ENCODE data around the gene KBTBD12. TPM values are rescaled to one million over a fixed set of nuclear protein-coding genes. Genes with fewer than 3 reads are reported as not detected.
"Not testable (repeated sequence)": the region's sequence is repeated elsewhere in the genome, so short reads cannot be mapped to it uniquely, and the experiment has no call there.

KBTBD12 gene
- polyA plus RNA-seq, 6 donors from 2014 or later: 0.15 TPM; not detected in 5

GRCh38 chr3:127908951-127909350, 6.1 kb upstream of the KBTBD12 start:
- DNase-seq (no peak), ATAC-seq (ENCODE audit: low read depth in 2 of 2) (no peak)
- Mint-ChIP-seq H3K27me3 (peaks cover 23 to 53% (median 47%) of the 10 kb centered on the region in 3 donors), H3K9me3 (peaks cover 10 to 37% (median 17%) of the 10 kb centered on the region in 7 donors), H3K36me3 (peaks cover 4 to 16% of the 10 kb centered on the region in 2 donors), H3K4me3 (no peak overlapping the region), H3K4me1 (peaks cover 0 to 7% (median 3%) of the 10 kb centered on the region in 3 donors), H3K27ac (no peak overlapping the region)

GRCh38 chr3:127909646-127910045, 5.4 kb upstream of the KBTBD12 start:
- DNase-seq (no peak), ATAC-seq (ENCODE audit: low read depth in 2 of 2) (no peak)
- no peak overlapping the region for H3K4me3 Mint-ChIP-seq
- peaks cover 20 to 47% (median 47%) of the 10 kb centered on the region in 3 donors for H3K27me3 Mint-ChIP-seq
- no peak overlapping the region for H3K27ac Mint-ChIP-seq
- H3K36me3 Mint-ChIP-seq: peaks cover 4 to 9% of the 10 kb centered on the region in 2 donors
- H3K4me1 Mint-ChIP-seq: peaks cover 0 to 12% (median 8%) of the 10 kb centered on the region in 3 donors
- peaks cover 5 to 38% (median 21%) of the 10 kb centered on the region in 7 donors for H3K9me3 Mint-ChIP-seq

- H3K4me1 Mint-ChIP-seq: peaks cover 0 to 18% (median 11%) of the 10 kb centered on the region in 3 donors
- H3K36me3 Mint-ChIP-seq: peaks cover 4 to 8% of the 10 kb centered on the region in 2 donors
- peaks cover 5 to 29% (median 16%) of the 10 kb centered on the region in 7 donors for H3K9me3 Mint-ChIP-seq
- no peak overlapping the region for H3K4me3 Mint-ChIP-seq
- H3K27me3 Mint-ChIP-seq: peaks cover 24 to 60% (median 54%) of the 10 kb centered on the region in 3 donors
- H3K27ac Mint-ChIP-seq: no peak overlapping the region
- no peak for ATAC-seq (ENCODE audit: low read depth in 2 of 2)
- DNase-seq: no peak
Observed at GRCh38 chr3:127911421-127911931, 3.6 kb upstream of the KBTBD12 start.

GRCh38 chr3:127913841-127914240, 1.2 kb upstream of the KBTBD12 start:
- not testable (repeated sequence) for H3K27ac Mint-ChIP-seq; H3K4me3 Mint-ChIP-seq; ATAC-seq (ENCODE audit: low read depth in 2 of 2); H3K36me3 Mint-ChIP-seq; DNase-seq
- peaks cover 0 to 17% (median 8%) of the 10 kb centered on the region in 7 donors for H3K9me3 Mint-ChIP-seq
- peaks cover 0 to 10% (median 8%) of the 10 kb centered on the region in 3 donors for H3K4me1 Mint-ChIP-seq
- H3K27me3 Mint-ChIP-seq: peaks cover 28 to 64% (median 60%) of the 10 kb centered on the region in 3 donors

- Mint-ChIP-seq H3K27me3 (peaks cover 28 to 61% (median 60%) of the 10 kb centered on the region in 3 donors), H3K4me1 (peaks cover 0 to 10% (median 8%) of the 10 kb centered on the region in 3 donors), H3K4me3 (peak overlapping the region in 3 of 8 donors; percentile 26 to 68 (median 31)), H3K36me3 (peaks cover 4 to 8% of the 10 kb centered on the region in 2 donors), H3K9me3 (peaks cover 0 to 17% (median 8%) of the 10 kb centered on the region in 7 donors), H3K27ac (peak overlapping the region in 1 of 6 donors; percentile 17)
- DNase-seq (no peak), ATAC-seq (ENCODE audit: low read depth in 2 of 2) (no peak)
Observed at GRCh38 chr3:127914584-127914983, 448 bp upstream of the KBTBD12 start.

- H3K27ac Mint-ChIP-seq: peak overlapping the region in 1 of 6 donors; percentile 71
- peaks cover 0 to 10% (median 8%) of the 10 kb centered on the region in 3 donors for H3K4me1 Mint-ChIP-seq
- peak overlapping the region in 4 of 8 donors; percentile 46 to 75 (median 53) for H3K4me3 Mint-ChIP-seq
- H3K9me3 Mint-ChIP-seq: peaks cover 0 to 17% (median 8%) of the 10 kb centered on the region in 7 donors
- peaks cover 4 to 8% of the 10 kb centered on the region in 2 donors for H3K36me3 Mint-ChIP-seq
- ATAC-seq (ENCODE audit: low read depth in 2 of 2): no peak
- peaks cover 24 to 55% (median 47%) of the 10 kb centered on the region in 3 donors for H3K27me3 Mint-ChIP-seq
- DNase-seq: no peak
Observed at GRCh38 chr3:127915937-127916493, 983 bp downstream of the KBTBD12 start.

GRCh38 chr3:127920738-127921137, 5.7 kb downstream of the KBTBD12 start:
- Mint-ChIP-seq H3K4me1 (peaks cover 9 to 10% (median 9%) of the 10 kb centered on the region in 3 donors), H3K27ac (no peak overlapping the region), H3K9me3 (peaks cover 0 to 2% (median 0%) of the 10 kb centered on the region in 7 donors), H3K27me3 (peaks cover 8 to 23% (median 9%) of the 10 kb centered on the region in 3 donors), H3K4me3 (no peak overlapping the region), H3K36me3 (no peaks in the 10 kb centered on the region)
- DNase-seq (no peak), ATAC-seq (ENCODE audit: low read depth in 2 of 2) (no peak)

- Mint-ChIP-seq H3K27ac (no peak overlapping the region), H3K27me3 (peaks cover 0 to 5% (median 0%) of the 10 kb centered on the region in 3 donors), H3K4me3 (no peak overlapping the region), H3K4me1 (peaks cover 10 to 12% (median 11%) of the 10 kb centered on the region in 3 donors), H3K9me3 (no peaks in the 10 kb centered on the region), H3K36me3 (no peaks in the 10 kb centered on the region)
- ATAC-seq (ENCODE audit: low read depth in 2 of 2) (no peak), DNase-seq (no peak)
Observed at GRCh38 chr3:127923611-127924010, 8.6 kb downstream of the KBTBD12 start.

- DNase-seq (no peak), ATAC-seq (ENCODE audit: low read depth in 2 of 2) (peak in 1 of 2 donors; percentile 20)
- H3K4me1 Mint-ChIP-seq: peaks cover 10 to 12% (median 11%) of the 10 kb centered on the region in 3 donors
- H3K27me3 Mint-ChIP-seq: peaks cover 0 to 5% (median 0%) of the 10 kb centered on the region in 3 donors
- no peaks in the 10 kb centered on the region for H3K9me3 Mint-ChIP-seq
- H3K27ac Mint-ChIP-seq: peak overlapping the region in 1 of 6 donors; percentile 4
- H3K4me3 Mint-ChIP-seq: no peak overlapping the region
- no peaks in the 10 kb centered on the region for H3K36me3 Mint-ChIP-seq
Observed at GRCh38 chr3:127925384-127925783, 10.4 kb downstream of the KBTBD12 start.

GRCh38 chr3:127927829-127928604, 13.0 kb downstream of the KBTBD12 start:
- Mint-ChIP-seq H3K36me3 (no peaks in the 10 kb centered on the region), H3K27me3 (peaks cover 0 to 7% (median 2%) of the 10 kb centered on the region in 3 donors), H3K9me3 (no peaks in the 10 kb centered on the region), H3K27ac (no peak overlapping the region), H3K4me3 (no peak overlapping the region), H3K4me1 (peaks cover 10 to 12% (median 11%) of the 10 kb centered on the region in 3 donors)
- DNase-seq: no peak
- no peak for ATAC-seq (ENCODE audit: low read depth in 2 of 2)

- Mint-ChIP-seq H3K9me3 (no peaks in the 10 kb centered on the region), H3K4me1 (peaks cover 9 to 12% (median 10%) of the 10 kb centered on the region in 3 donors), H3K27ac (no peak overlapping the region), H3K27me3 (peaks cover 0 to 13% (median 11%) of the 10 kb centered on the region in 3 donors), H3K36me3 (no peaks in the 10 kb centered on the region), H3K4me3 (no peak overlapping the region)
- DNase-seq (no peak), ATAC-seq (ENCODE audit: low read depth in 2 of 2) (no peak)
Observed at GRCh38 chr3:127929818-127930413, 14.9 kb downstream of the KBTBD12 start.

- DNase-seq (no peak), ATAC-seq (ENCODE audit: low read depth in 2 of 2) (no peak)
- Mint-ChIP-seq H3K9me3 (peaks cover 0 to 3% (median 0%) of the 10 kb centered on the region in 7 donors), H3K27ac (no peak overlapping the region), H3K4me3 (no peak overlapping the region), H3K27me3 (peaks cover 4 to 29% (median 11%) of the 10 kb centered on the region in 3 donors), H3K4me1 (no peaks in the 10 kb centered on the region), H3K36me3 (no peaks in the 10 kb centered on the region)
Observed at GRCh38 chr3:127933396-127933795, 18.4 kb downstream of the KBTBD12 start.

GRCh38 chr3:127938800-127939199, 23.8 kb downstream of the KBTBD12 start:
- H3K36me3 Mint-ChIP-seq: no peaks in the 10 kb centered on the region
- no peak for DNase-seq
- peaks cover 0 to 37% (median 12%) of the 10 kb centered on the region in 7 donors for H3K9me3 Mint-ChIP-seq
- no peak for ATAC-seq (ENCODE audit: low read depth in 2 of 2)
- H3K4me1 Mint-ChIP-seq: no peaks in the 10 kb centered on the region
- H3K27ac Mint-ChIP-seq: no peak overlapping the region
- peaks cover 0 to 27% (median 4%) of the 10 kb centered on the region in 3 donors for H3K27me3 Mint-ChIP-seq
- H3K4me3 Mint-ChIP-seq: no peak overlapping the region

Data from naive B cell (primary cell).